Neural crest cell (in vitro differentiated cells): Measurements from ENCODE around the gene CMTM8. TPM values are rescaled to one million over a fixed set of nuclear protein-coding genes. Genes with fewer than 3 reads are reported as not detected.

ENCODE experiments used
- DNase-seq: peaks from one replicate; pipeline ENCODE4 v3.0.0; 2021; ENCODE audit warnings: low read depth, mixed read lengths, low spot score
- H3K27ac Mint-ChIP-seq: one replicate; pipeline ENCODE4 v1.8.0; 2021; ENCODE audit warnings: mild to moderate bottlenecking, mixed read lengths; ENCODE audit not compliant: unreplicated experiment
- H3K27me3 Mint-ChIP-seq: 2 replicates; pipeline ENCODE4 v1.8.0; 2021; ENCODE audit warnings: low read depth, mild to moderate bottlenecking, mixed read lengths
- H3K36me3 Mint-ChIP-seq: 2 replicates; pipeline ENCODE4 v1.8.0; 2021; ENCODE audit warnings: low read depth, mild to moderate bottlenecking, mixed read lengths
- H3K4me1 Mint-ChIP-seq: 2 replicates; pipeline ENCODE4 v1.8.0; 2021; ENCODE audit warnings: mixed read lengths
- H3K4me3 Mint-ChIP-seq: one replicate; pipeline ENCODE4 v1.8.0; 2021; ENCODE audit warnings: mild to moderate bottlenecking, mixed read lengths
- H3K9me3 Mint-ChIP-seq: 2 replicates; pipeline ENCODE4 v1.8.0; 2021; ENCODE audit warnings: mixed read lengths
- total RNA-seq: library from RNA; stranded (reverse); gene quantifications from 2 replicates; pipeline ENCODE4 v1.2.1, GENCODE V29; 2021
- TF ChIP-seq, protein P1 (sequence below): fragments of 200-600 bp; sonication (generic); conservative IDR thresholded peaks from 2 replicates; pipeline ENCODE4 v1.5.0; 2021; ENCODE audit warnings: antibody characterized with exemption, mild to moderate bottlenecking

Gene CMTM8
- total RNA-seq, 1 donor from 2014 or later: 4.4 TPM

DNA sequence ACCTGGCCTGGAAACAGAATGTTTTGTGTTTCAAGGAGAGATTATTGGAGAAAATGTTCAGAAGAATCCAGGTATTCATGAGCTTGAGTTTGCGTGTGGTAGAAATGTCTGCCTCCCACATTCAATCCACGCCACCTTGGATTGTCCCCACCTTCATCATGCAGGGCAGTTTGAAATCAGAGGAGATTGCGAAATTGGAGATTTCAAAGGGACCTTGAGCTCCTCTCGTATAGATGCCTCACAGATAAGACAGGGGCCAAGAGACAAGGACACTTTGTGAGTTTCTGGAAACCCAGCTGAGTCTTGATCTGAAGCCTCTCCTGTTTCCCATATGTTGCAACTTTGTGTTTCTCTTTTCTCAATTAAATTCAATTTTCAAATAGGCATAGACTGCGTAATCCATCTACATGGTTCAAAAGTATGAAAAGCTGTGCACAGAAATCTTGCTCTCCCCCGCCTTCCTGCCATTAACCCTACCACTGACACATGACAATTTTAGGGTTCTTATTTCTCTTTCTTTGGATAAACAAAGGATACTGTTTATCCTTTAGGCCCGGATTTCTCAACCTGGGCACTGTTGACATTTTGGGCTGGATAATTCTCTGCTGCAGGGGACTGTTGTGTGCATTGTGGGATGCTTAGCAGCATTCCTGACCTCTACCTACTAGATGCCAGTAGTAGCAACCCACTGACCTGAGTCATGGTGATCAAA lies 53.8 kb downstream of the CMTM8 start:
- no peak overlapping the region for H3K4me3 Mint-ChIP-seq
- H3K27ac Mint-ChIP-seq: no peak overlapping the region
- no peaks in the 10 kb centered on the region for H3K36me3 Mint-ChIP-seq
- H3K4me1 Mint-ChIP-seq: peaks cover 4% of the 10 kb centered on the region
- DNase-seq: no peak
- no peaks in the 10 kb centered on the region for H3K9me3 Mint-ChIP-seq
- H3K27me3 Mint-ChIP-seq: no peaks in the 10 kb centered on the region
- TF ChIP-seq, protein P1, sequence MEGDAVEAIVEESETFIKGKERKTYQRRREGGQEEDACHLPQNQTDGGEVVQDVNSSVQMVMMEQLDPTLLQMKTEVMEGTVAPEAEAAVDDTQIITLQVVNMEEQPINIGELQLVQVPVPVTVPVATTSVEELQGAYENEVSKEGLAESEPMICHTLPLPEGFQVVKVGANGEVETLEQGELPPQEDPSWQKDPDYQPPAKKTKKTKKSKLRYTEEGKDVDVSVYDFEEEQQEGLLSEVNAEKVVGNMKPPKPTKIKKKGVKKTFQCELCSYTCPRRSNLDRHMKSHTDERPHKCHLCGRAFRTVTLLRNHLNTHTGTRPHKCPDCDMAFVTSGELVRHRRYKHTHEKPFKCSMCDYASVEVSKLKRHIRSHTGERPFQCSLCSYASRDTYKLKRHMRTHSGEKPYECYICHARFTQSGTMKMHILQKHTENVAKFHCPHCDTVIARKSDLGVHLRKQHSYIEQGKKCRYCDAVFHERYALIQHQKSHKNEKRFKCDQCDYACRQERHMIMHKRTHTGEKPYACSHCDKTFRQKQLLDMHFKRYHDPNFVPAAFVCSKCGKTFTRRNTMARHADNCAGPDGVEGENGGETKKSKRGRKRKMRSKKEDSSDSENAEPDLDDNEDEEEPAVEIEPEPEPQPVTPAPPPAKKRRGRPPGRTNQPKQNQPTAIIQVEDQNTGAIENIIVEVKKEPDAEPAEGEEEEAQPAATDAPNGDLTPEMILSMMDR: no peak

GRCh38 chr3:32293903-32294302 lies 55.4 kb downstream of the CMTM8 start:
- TF ChIP-seq, protein P1: no peak
- no peak for DNase-seq
- no peak overlapping the region for H3K4me3 Mint-ChIP-seq
- peaks cover 4% of the 10 kb centered on the region for H3K4me1 Mint-ChIP-seq
- no peaks in the 10 kb centered on the region for H3K9me3 Mint-ChIP-seq
- no peak overlapping the region for H3K27ac Mint-ChIP-seq
- no peaks in the 10 kb centered on the region for H3K27me3 Mint-ChIP-seq
- H3K36me3 Mint-ChIP-seq: no peaks in the 10 kb centered on the region

DNA sequence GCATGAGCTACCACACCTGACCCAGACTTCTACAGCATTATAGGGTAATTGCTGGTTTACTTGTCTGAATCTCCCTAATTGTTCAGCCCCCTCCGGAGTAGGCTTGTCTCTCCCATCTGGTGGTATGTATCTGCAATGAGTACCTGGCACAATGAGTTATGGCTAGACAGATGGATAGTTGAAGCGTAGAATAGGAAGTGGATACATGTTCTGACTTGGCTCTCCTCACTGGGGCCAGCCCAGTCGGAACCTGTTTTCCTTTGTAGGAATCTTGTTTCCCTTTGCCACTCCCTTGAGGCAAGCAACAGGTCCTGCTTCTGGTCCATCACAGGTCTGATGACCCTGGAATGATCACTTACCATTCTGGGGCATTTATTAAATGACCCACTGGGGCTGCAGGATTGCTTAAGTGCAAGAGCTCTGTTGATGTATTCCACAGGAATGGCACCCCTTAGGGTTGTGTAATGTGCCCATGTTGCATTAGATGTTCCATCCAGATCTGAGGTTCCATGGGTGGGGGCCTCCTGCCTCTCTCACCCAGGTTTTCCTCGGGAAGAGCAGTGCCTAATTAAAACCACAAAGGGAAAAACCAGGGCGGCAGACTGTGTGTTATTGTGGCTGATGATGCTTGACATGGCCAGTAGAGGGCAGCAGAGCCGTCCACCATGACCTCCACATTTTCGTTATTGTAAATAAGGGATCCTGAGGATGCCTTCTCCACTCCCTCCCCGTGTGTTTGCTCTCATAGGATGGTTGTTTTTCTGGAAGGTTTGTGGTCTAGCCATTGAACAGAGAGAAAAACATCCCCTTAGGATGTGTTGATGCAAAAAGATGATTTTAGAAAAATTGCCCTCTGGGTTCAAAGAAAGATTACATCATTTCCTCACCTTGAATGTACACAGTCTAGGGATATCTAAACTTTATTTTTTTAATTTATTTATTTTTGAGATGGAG lies 58.0 kb downstream of the CMTM8 start:
- TF ChIP-seq, protein P1: peak; percentile 93
- Mint-ChIP-seq H3K27me3 (no peaks in the 10 kb centered on the region), H3K27ac (no peak overlapping the region), H3K36me3 (no peaks in the 10 kb centered on the region), H3K4me1 (peaks cover 4% of the 10 kb centered on the region), H3K9me3 (no peaks in the 10 kb centered on the region), H3K4me3 (no peak overlapping the region)
- peak; percentile 59 for DNase-seq

DNA sequence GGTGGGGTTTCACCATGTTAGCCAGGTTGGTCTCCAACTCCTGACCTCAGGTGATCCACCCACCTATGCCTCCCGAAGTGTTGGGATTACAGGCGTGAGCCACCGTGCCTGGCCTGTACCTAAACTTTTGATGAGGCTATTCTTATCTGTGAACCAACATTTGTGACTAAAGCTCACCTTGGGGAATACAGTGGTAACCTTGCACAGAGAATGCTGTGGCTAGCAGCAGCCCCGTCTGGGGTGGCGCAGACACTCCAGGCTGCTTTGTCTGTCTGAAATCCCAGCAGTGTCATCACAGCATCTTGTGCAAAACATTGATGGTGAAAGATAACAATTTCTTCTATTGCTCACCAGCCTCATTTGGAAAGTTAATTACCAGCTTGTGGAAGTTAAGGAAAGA lies 58.9 kb downstream of the CMTM8 start:
- no peak for DNase-seq

DNA sequence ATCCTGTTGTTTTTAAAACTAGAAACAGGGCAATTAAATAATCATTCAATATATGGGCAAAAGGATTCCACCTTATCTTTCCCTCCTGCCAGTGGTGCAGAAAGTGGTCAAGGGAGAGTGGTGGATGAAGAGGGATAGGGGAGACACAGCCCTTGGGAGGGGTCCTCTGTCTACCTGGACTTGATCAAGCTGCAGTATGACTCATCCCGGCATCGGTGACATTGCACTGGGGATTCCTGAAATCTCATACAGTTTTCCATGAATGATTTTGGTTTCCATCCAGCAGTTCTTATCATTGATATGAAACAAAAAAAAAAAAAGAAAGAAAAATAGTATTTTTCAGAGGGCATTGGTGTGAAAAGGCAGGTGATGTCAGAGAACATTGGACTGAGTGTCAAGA lies 62.9 kb downstream of the CMTM8 start:
- Mint-ChIP-seq H3K27ac (no peak overlapping the region), H3K36me3 (no peaks in the 10 kb centered on the region), H3K4me3 (no peak overlapping the region), H3K4me1 (peaks cover 15% of the 10 kb centered on the region), H3K27me3 (no peaks in the 10 kb centered on the region), H3K9me3 (peaks cover 3% of the 10 kb centered on the region)
- DNase-seq: no peak
- TF ChIP-seq, protein P1: no peak

More for the DNA sequence above, 58.9 kb downstream of the CMTM8 start:
- Mint-ChIP-seq H3K4me3 (no peak overlapping the region), H3K27ac (no peak overlapping the region), H3K36me3 (no peaks in the 10 kb centered on the region), H3K9me3 (no peaks in the 10 kb centered on the region), H3K4me1 (peaks cover 6% of the 10 kb centered on the region), H3K27me3 (no peaks in the 10 kb centered on the region)
- TF ChIP-seq, protein P1: no peak
